ENCODE data around the gene HIBADH. TPM values are rescaled to one million over a fixed set of nuclear protein-coding genes. Genes with fewer than 3 reads are reported as not detected.

HIBADH gene
- total RNA-seq, 1 experiment from 2014 or later = 23.2 TPM

DNA sequence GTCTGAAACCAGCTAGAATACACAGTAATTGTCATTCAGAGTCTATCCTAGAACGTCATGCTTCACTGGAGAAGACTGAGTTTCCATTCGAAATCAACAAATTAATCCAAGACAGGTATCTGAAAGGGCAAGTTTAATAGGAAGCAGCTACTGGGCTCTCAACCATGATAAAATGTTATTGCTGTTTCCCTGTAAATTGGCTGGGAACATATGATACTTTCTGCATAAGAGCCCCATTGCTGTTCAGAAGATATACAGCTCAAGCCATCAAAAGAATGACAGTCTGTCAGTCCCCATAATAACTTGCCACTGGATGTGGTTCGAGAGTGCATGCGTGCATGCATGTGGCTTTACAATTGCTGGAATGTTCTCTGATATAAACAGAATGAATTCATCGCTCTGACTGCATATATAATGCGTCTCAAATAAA lies 129.0 kb downstream of the HIBADH start:
- Histone ChIP-seq H2AK5ac (ENCODE audit: insufficient read length, low read length) (no peak overlapping the region), H3K9ac (ENCODE audit: extremely low read depth, insufficient read length, low read length) (no peak overlapping the region), H3K14ac (ENCODE audit: insufficient read depth, low read length) (no peak overlapping the region), H4K20me1 (ENCODE audit: control insufficient read depth, insufficient read depth, insufficient read length) (no peaks in the 10 kb centered on the region), H3K4me2 (ENCODE audit: insufficient read depth, insufficient read length, low read length) (no peak overlapping the region), H3K23me2 (ENCODE audit: insufficient read length, low read depth, low read length, poor library complexity, severe bottlenecking) (no peaks in the 10 kb centered on the region), H2BK15ac (ENCODE audit: low read depth, low read length) (no peak overlapping the region), H3K56ac (ENCODE audit: insufficient read length, low read depth, low read length) (no peak overlapping the region), H2BK120ac (ENCODE audit: low read depth, low read length, poor library complexity, severe bottlenecking) (no peak overlapping the region), H3K23ac (ENCODE audit: insufficient read length, low read depth, low read length) (no peak overlapping the region), H4K5ac (ENCODE audit: insufficient read length, low read depth, low read length) (no peak overlapping the region), H3K27ac (ENCODE audit: insufficient read length, low read depth, low read length) (no peak overlapping the region), H3K18ac (ENCODE audit: insufficient read length, low read depth, low read length) (no peak overlapping the region), H3K4ac (ENCODE audit: low read depth, low read length) (no peak overlapping the region), H4K8ac (replicated peaks; ENCODE audit: insufficient read length, low read depth, low read length) (no peak overlapping the region), H2BK20ac (ENCODE audit: low read depth, low read length, poor library complexity, severe bottlenecking) (no peak overlapping the region), H3K79me1 (ENCODE audit: insufficient read depth, low read depth, low read length, poor library complexity, severe bottlenecking) (no peaks in the 10 kb centered on the region), H3K79me2 (ENCODE audit: insufficient read depth, low read length) (no peaks in the 10 kb centered on the region), H3K27me3 (ENCODE audit: insufficient read depth, low read length) (no peaks in the 10 kb centered on the region), H3T11ph (ENCODE audit: low read length) (no peak overlapping the region), H4K91ac (ENCODE audit: insufficient read length, low read depth, low read length) (no peak overlapping the region), H2AFZ (ENCODE audit: low read length) (no peak overlapping the region), H3K9me3 (ENCODE audit: control insufficient read depth, low read depth, low read length) (no peaks in the 10 kb centered on the region), H3K4me1 (ENCODE audit: insufficient read depth, low read length) (no peaks in the 10 kb centered on the region), H2BK5ac (ENCODE audit: insufficient read length, low read length) (no peak overlapping the region), H2BK12ac (ENCODE audit: insufficient read length, low read depth, low read length) (no peak overlapping the region)
- no peak overlapping the region for H3K27ac Mint-ChIP-seq
- WGBS (ENCODE audit: extremely low coverage, insufficient read length, low lambda C conversion rate) = no CpG with 5 or more reads among the region's 6 CpGs
- H3K9me3 Mint-ChIP-seq = no peaks in the 10 kb centered on the region
- no peak overlapping the region for H3K4me3 Mint-ChIP-seq
- TF ChIP-seq, protein P1, sequence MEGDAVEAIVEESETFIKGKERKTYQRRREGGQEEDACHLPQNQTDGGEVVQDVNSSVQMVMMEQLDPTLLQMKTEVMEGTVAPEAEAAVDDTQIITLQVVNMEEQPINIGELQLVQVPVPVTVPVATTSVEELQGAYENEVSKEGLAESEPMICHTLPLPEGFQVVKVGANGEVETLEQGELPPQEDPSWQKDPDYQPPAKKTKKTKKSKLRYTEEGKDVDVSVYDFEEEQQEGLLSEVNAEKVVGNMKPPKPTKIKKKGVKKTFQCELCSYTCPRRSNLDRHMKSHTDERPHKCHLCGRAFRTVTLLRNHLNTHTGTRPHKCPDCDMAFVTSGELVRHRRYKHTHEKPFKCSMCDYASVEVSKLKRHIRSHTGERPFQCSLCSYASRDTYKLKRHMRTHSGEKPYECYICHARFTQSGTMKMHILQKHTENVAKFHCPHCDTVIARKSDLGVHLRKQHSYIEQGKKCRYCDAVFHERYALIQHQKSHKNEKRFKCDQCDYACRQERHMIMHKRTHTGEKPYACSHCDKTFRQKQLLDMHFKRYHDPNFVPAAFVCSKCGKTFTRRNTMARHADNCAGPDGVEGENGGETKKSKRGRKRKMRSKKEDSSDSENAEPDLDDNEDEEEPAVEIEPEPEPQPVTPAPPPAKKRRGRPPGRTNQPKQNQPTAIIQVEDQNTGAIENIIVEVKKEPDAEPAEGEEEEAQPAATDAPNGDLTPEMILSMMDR (conservative IDR thresholded peaks at IDR 0.05) = no peak
- H3K27me3 Mint-ChIP-seq (ENCODE audit: low read depth) = no peaks in the 10 kb centered on the region
- peaks cover 5 to 8% of the 10 kb centered on the region in 2 experiments for H3K4me1 Mint-ChIP-seq
- H3K36me3 Mint-ChIP-seq (ENCODE audit: insufficient read depth in 1 of 3, low read depth in 3 of 3) = peaks cover 11 to 19% (median 14%) of the 10 kb centered on the region in 3 experiments
- DNase-seq = no peak

Data from H9 (cell line).